Fibroblast of skin of left quadriceps (primary cell): ENCODE measurements around the gene RBP2.

Source experiments
- DNase-seq, 2 experiments: peaks; one replicate each; pipeline ENCODE4 v3.0.0-alpha.2; 2013; ENCODE audit warnings: low read depth in 2 of 2

The RBP2 gene

GRCh38 chr3:139476348-139476747 lies at the start of gene RBP2:
TSS of gene RBP2 (minus strand) at chr3:139476516. CDS start at chr3:139476459, 57 bp downstream.
- no peak for DNase-seq

- DNase-seq: no peak
Measured at GRCh38 chr3:139524841-139525636, 48.7 kb upstream of the RBP2 start.

GRCh38 chr3:139523718-139524117 lies 47.4 kb upstream of the RBP2 start:
- DNase-seq: no peak

- no peak for DNase-seq
Measured at GRCh38 chr3:139523166-139523565, 46.9 kb upstream of the RBP2 start.

GRCh38 chr3:139522421-139522820 lies 46.1 kb upstream of the RBP2 start:
- no peak for DNase-seq

GRCh38 chr3:139521816-139522215 lies 45.5 kb upstream of the RBP2 start:
- no peak for DNase-seq

GRCh38 chr3:139521144-139521543 lies 44.8 kb upstream of the RBP2 start:
- no peak for DNase-seq

GRCh38 chr3:139519998-139520737 lies 43.9 kb upstream of the RBP2 start:
- DNase-seq: no peak

- no peak for DNase-seq
Measured at GRCh38 chr3:139518926-139519842, 42.9 kb upstream of the RBP2 start.

GRCh38 chr3:139518306-139518705 lies 42.0 kb upstream of the RBP2 start:
- DNase-seq: no peak

GRCh38 chr3:139517321-139518065 lies 41.2 kb upstream of the RBP2 start:
- DNase-seq: no peak

GRCh38 chr3:139514741-139515140 lies 38.4 kb upstream of the RBP2 start:
- no peak for DNase-seq

GRCh38 chr3:139509631-139510030 lies 33.3 kb upstream of the RBP2 start:
- DNase-seq: no peak

GRCh38 chr3:139506766-139507165 lies 30.4 kb upstream of the RBP2 start:
- no peak for DNase-seq

GRCh38 chr3:139505829-139506386 lies 29.6 kb upstream of the RBP2 start:
- no peak for DNase-seq

GRCh38 chr3:139499536-139499935 lies 23.2 kb upstream of the RBP2 start:
- DNase-seq: no peak

- no peak for DNase-seq
Measured at GRCh38 chr3:139493826-139494385, 17.6 kb upstream of the RBP2 start.

- no peak for DNase-seq
Measured at GRCh38 chr3:139491966-139492365, 15.7 kb upstream of the RBP2 start.

GRCh38 chr3:139491027-139491700 lies 14.8 kb upstream of the RBP2 start:
- no peak for DNase-seq

- no peak for DNase-seq
Measured at GRCh38 chr3:139482206-139482605, 5.9 kb upstream of the RBP2 start.
